Stimulated activated naive CD8-positive, alpha-beta T cell treated with anti-CD3 and anti-CD28 coated beads, Interleukin-15, Interleukin-2, amounts not matched to agents 100 U/mL and 50 U/mL, for 24 hours (primary cell): Measurements from ENCODE around the gene CAT.

Experiments used
- ATAC-seq: fragments of 150-1000 bp; cut with Tn5 transposase; one replicate; pipeline ENCODE4 v1.10.0; 2021
- DNase-seq: peaks from one replicate; pipeline ENCODE4 v3.0.0; 2021

CAT gene

DNA sequence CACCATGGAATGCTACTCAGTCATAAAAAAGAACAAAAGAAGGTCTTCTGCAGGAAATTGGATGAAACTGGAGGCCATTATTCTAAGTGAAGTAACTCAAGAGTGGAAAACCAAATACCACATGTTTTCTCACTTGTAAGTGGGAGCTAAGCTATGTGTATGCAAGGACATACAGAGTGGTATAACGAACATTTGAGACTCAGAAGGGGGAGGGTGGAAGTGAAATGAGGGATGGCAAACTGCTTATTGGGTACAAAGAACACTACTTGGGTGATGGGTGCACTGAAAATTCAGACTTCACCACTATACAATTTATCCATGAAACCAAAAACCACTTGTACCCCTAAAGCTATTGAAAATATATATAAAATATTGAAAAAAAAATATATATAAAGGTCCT lies 13.4 kb upstream of the CAT start:
- DNase-seq (no peak), ATAC-seq (no peak)

DNA sequence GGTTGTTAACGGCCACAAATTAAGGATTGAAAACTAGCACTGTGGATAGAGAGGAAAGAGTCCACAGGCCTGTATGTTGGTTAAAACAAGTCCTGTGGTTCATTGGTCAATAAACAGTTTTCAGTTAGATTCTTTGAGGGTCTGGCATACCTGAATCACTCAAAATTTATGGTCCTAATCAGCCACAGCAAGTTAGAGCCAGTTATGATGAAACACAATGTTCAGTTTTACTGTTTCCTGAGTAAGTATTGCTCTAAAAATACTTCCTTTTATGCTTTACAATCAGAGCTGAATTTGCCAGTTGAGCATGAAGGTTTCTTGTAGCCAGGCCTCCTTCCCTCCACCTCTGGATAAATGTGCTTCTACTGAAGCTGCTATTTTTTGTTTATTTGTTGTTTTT lies 12.9 kb upstream of the CAT start:
- ATAC-seq (no peak), DNase-seq (no peak)

DNA sequence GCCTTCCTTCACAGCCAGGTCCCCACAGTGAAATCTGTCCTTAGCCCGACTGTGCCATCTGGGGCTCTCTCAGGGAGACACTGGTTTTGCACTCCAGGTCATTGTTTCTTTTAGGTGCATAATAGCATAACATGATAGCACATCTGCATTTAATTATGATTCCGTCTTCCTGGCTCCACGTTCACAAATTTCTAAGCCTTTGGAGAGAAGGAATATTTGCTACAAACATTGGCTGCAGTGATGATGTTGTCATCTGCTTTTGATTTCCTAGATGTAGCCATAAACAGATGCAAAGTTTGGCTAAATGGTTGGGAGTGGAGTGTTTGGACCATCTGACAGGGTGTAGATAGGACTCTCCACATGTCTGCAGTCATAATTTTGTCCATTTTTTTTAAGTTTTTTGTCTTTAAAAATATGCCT lies 12.0 kb upstream of the CAT start:
- ATAC-seq (no peak), DNase-seq (no peak)

DNA sequence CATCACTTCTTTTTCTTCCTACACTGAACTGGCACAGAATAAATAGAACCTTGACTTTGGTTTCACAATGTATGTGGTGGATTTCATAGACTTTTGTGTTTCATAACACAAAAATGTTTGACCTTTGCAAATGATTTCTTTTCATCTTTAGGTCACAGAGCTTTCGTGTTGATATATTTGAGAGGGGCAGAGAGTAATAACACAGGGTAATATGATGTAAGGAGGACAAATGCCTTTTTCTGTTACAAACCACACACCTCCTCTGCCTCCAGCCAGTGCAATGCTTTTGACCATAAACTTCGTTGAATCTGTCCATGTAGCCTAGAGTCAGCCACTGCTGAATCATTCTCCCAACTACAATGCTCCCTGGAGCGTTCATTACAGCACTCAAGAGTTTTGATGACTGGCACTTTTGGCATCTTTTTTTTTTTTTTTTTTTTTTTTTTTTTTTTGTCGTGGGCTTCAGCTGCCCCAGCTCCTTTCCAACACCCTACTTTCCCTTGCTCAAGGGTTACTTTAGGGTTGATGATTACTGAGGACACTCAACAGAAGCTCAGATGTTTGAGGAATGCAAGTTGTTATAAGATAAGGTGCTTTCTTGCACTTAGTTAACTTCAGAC lies 11.4 kb upstream of the CAT start:
- DNase-seq (no peak), ATAC-seq (no peak)

DNA sequence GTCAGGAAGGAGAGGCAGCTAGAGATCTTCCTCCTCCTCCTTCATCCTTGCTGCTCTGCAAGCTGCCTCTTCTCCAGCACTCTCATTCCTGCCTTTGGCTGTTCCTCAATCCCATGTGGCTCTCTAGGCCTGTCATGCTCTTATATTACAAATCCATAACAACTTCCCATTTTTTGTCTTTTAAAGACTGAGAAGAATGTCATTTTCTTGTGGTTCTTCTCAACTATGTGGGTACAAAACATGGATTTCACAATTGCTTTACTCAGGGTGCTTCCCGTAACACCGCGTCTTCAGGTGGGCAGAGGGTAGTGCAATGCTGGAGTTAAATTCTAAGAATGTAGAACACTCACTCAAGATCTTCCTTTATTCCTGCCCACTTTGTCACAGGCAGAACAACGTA lies 6.8 kb upstream of the CAT start:
- DNase-seq (no peak), ATAC-seq (no peak)

DNA sequence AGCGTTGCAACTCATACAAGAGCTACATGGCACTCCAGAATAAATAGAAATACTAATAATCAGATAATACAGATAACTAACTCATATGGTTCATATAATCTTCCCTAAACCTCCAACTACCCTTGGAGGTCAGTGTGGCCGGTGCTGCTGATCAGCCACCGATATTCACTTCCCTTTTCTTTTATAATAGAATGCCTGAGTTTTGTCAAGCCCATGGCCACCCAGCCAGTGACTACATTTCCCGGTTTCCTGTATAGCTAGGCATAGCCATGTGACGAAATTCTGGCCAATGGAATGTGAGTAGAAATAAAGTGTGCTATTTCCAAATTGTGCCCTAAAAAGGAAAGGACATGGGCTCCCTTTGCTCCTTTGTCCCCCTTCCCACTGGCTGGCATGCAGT lies 5.9 kb upstream of the CAT start:
- no peak for ATAC-seq
- DNase-seq = no peak

DNA sequence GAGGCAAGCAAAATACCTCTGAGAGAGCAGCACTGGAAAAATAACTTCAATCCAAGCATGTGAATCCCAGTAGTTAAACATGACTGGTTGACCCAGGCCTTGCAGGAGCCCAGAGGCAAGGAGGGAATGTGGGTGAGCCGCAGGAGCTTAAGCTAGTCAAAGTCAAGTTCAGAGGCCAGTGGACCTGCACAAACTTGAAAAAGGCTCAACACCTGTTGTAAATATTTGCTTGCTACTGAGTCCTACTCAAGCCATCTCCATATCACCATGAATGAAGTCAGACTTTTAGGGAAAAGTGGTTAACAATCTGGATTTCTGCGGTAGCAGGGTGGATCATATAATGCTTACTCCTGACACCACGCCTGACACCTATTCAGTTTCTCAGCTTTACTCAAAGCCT lies 4.8 kb upstream of the CAT start:
- ATAC-seq (no peak), DNase-seq (no peak)

DNA sequence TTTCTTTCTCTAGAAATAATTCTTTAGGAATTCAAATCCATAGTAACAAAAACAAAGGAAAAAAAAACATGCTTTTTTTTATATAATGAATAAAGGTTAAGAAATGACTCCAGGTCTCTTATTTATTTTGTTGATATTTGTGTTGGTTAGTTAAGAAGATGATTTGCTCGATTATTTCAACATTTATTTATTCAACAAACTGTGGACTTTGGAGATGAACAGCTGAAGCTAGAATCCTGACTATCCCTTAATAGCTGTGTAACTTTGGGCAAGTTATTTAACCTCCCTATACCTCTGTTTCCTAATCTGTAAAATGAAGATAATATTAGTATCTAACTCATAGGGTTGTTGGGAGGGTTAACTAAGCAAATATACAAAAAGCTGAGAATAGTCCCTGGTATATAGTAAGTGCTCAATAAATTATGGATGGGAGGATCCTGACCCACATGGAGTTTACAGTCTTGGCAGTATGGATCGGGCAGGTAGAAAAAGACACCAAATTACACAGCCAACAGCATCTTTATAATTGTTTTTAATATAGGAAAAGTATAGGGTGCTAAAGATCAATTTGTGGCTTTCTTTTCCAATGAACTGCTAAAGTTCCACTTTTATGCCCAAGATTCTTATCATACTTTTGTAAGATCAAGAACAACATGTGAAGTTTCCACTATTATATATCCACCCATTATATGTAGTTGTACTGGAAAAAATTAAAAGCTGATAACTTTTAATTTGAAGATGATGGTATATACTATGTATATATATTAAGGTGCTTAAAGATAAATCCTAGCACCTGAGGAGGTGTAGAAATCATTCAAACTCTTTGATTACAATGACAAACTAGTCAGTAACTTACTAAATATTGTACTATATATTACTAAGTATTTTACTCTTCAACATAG lies 1.3 kb upstream of the CAT start:
- DNase-seq (no peak), ATAC-seq (no peak)

DNA sequence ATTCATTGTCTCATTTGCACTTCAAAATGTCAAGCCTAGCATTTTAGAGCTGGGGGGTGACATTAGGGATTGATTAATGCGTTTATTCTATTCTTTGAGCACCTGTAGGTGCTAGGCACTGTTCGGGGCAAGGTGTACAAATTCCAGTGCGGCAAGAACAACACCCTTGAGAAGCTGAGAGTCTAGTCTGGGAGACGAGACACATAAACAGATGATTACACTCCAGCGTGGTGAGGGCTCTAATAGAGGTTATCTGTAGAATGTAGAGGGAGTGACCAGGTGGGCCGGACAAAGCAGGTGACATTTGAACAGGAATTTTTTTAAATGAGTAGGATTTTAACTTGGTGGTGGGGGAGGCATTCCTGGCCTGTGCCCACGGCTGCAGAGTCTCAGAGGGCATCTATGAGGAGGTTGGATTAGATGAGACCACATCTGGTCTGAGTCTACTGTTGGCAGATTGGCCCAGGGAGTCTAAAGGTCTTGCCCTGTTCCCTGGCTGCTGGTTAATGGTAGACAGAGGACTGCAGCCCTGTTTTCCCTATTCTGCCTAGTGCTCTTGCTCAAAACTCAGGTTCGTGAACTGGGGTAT lies 970 bp downstream of the CAT start:
- ATAC-seq = no peak
- DNase-seq = no peak

DNA sequence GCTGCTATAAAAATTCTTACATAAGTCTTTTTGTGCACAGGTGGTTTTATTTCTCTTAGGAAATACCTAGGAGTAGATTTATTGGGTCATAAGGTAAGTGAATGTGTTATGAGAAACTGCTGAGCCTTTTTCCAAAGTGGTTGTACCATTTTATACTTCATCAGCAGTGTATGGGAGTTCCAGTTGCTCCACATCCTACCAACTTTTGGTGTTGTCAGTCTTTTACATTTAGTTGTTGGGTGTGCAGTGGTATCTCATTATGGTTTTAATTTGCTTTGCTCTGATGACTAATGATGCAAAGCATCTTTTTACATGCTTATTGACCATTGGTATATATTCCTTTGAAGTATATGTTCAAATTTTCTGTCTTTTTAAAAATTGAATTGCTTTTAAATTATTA lies 3.1 kb downstream of the CAT start:
- no peak for ATAC-seq

DNA sequence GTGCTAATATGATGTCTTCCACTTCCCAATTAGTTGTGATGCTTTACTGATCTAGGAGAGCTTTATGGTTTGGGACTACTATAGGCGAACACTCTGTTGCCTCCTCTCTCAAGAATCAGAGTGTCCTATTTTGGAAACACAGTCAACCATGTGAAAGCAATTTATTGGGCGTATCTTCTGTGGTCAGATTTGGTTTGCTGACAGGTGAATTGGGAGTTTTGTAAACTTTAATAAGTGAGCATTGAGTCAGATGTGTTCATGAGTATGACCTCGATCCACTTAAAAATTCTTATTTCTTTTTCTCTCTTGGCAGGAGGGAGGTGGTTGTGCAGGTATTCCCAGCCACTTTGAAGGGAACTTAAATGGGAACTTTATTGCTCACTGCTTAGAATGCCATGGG lies 4.4 kb downstream of the CAT start:
- no peak for DNase-seq
- no peak for ATAC-seq

More for the DNA sequence above, 3.1 kb downstream of the CAT start:
- no peak for DNase-seq

DNA sequence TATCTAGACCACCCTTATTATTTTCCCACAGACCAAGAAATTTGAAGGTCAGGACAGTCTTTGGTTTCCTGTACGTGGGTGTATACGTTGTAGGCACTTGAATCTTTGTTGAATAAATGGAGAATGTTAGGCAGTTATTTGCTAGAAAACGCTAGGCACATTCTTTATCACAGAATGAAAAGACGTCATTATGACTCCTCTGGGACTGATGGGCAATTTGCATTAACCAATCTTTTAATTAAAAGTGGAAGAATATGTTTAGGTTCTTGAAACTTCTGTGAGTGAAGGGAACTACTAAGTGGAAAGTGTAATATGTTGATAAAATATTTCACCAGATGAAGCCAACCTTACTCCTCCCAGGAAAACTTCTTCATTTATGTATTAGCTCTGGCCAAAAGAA lies 5.7 kb downstream of the CAT start:
- DNase-seq (no peak), ATAC-seq (no peak)

DNA sequence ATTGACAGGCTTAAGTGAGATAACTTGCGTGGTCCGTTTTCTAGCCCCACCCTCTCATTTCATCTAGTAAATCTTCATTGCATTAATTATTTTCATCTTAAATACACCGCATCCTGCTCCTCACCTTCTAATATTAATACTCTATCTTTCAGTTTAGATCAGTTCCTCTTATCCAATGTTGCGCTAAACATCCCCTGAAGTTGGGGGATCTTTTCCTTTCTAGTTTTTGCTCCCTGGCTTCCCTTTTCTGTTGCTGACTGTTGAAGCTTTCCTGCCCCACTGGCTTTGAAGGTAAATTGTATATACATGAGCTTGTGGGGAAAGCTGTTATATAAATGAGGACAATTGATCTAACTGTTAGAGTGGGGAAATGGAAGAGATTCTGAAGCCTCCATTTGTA lies 7.2 kb downstream of the CAT start:
- ATAC-seq (no peak), DNase-seq (no peak)

DNA sequence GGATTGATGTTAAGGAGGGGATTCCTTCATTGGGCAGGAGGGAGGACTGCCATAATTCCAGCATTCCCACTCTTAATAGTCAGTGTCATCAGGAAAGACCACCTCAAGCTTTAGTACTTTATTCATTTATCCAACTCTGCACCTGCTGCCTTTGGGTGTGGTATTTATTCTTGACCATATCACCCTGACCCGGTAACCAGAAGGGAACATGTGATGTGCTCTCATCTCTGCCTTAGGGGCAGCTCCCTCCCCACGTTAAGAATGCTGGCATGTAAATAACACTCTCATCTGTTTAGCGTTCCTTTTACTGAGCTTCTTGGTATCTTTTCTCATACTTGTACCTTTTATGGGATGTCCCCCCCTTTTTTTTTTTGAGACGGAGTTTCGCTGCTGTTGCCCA lies 7.7 kb downstream of the CAT start:
- no peak for ATAC-seq
- DNase-seq = no peak

DNA sequence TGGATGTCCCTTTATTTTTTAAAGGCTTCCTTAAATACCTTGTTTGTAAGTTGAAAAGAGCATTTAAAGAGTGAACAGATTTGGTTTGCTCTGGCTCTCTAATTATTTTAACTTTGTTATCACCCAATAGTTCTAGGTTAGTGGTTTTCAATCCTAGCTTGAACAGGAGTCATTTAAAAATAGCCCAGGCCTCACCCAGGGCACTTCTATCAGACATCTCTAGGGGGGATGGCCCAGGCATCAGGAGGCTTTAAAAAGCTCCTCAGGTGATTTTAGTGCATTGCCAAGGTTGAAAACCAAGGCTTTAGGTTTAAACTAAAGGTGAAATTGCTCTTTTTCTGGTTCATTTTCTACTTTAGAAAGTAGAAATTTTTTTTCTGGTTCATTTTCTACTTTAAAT lies 8.3 kb downstream of the CAT start:
- DNase-seq (no peak), ATAC-seq (no peak)

DNA sequence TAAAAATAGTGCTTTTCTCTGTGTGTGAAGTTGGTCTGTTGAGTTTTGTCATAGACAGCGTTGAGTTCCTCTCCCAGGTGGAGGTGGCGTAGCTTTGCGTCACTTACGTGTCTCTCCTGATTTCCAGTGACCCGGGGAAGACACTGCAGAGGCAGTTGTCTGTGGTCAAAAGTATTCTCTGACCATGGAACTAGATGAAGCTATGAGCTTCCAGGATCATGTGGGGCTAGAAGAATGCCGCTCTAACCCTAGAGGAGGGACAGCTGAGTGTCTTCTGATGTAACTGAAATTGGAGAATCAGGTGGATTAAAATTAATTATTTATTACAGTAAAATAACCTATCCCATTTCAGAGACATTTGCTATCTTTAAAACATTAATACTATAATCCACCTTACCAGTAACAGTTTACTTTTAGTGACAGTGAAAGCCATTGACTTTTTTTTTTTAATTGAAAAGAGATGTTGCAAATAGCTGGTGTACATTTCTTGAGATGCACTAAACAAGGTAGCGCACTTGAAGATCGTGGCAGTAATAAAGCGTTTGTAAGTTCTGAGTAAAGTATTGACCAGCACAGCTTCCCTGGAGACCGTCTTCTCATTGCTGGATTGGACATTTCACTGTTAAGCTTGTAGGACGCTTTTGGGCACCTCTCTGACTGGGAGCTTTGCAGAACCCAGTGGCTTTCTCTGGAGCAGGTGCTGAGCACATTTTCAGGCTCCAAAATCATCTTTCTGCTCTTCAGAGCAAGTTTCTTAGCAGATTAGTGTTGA lies 9.7 kb downstream of the CAT start:
- DNase-seq = no peak
- no peak for ATAC-seq

DNA sequence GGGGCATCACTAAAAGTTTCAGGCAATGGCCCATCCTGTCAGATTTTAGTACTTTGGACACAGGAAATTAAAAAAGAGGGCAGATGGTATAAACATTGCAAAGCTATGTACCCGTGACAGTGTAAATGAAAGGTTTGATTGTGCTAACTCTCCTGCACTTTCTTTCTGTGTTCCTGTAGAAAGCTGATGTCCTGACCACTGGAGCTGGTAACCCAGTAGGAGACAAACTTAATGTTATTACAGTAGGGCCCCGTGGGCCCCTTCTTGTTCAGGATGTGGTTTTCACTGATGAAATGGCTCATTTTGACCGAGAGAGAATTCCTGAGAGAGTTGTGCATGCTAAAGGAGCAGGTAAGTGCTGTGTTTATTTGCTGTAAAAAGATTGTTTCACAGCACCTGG lies 10.3 kb downstream of the CAT start:
- DNase-seq (peak; percentile 15), ATAC-seq (peak; percentile 59)

DNA sequence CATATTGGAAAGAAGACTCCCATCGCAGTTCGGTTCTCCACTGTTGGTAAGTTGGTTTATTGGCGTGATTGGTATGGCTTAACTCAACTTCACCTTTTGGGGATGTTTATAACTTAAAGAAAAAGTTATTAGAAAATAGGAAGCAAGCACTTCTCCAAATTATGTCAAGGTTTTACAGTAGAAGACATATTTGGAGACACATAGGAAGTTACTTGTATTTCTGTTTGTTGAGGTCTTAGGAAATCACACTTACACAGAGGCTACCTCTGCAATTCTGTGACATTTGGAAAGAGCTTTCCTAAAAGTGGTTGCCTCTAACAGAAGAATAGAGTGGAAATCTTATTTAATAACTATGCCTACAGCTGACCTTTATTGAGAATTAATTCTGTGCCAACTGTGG lies 12.3 kb downstream of the CAT start:
- no peak for ATAC-seq
- DNase-seq = no peak

DNA sequence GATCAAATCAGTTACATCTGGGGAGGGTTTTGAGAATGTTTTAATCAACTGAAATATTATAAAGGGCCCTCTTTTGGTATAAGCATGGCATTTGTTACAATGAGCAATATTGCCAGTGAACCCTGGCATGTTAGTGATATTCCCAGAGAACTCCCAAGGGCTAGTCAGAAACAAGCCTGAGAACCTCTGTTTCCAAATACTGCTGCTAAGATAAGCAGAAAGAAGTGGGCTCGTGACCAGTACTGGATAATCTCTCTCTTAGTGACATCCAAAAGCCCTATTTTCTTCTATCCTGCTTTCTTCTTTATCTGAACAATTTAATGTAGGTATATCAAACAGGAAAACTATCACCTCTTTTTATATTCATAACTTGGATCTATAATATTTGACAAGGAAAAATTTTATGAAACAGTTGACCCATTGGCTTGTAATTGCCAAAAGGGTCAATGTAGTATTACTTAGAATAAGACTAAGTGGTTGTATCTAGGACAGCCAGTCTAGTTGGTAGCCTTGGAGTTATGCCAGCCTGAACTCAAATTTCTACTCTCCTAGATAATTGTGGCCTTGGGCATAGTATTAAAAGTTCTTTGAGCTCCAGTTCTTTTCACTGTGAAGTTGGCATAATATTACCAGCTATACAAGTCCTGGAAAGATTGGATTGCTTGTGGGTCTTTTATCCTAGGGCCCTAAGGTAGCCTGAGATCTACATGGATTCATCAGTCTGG lies 15.7 kb downstream of the CAT start:
- ATAC-seq (no peak), DNase-seq (no peak)

DNA sequence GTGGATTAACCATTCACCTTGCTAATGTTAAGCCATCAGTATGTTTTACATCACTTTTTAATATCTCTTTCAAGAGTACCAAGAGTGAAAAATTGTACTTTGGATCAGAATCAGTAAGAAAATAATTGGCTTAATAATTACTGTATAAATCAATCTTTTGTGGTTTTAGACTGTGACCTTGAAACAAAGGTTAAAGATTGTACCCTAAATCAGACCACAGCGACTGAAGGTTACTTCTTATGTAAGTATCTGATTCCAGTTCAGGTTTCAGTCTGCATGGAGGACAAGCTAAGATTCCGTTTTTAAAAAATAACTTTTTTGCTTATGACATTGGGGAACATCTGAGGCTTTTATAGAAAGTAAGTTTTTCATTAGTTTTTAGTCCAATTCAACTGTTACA lies 18.9 kb downstream of the CAT start:
- no peak for ATAC-seq
- DNase-seq = no peak

DNA sequence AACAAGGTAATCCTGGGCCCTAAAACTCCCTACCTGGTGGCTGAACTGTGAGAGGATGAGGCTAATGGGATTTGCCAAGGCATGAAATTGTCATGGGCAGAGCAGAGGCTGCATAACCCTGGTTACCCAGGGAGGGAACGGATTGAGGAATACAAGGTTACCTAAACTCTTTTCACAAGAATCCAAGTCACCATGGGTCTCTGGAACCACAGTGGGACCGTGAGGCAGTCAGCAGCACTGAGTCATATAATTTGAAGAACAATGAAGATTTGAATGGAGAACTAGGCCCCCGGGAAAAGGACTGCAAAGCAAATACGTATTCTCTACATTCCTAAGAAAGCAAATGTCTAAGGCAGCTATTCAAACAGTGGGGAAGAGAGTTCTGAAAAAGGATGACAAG lies 19.8 kb downstream of the CAT start:
- ATAC-seq (no peak), DNase-seq (no peak)

DNA sequence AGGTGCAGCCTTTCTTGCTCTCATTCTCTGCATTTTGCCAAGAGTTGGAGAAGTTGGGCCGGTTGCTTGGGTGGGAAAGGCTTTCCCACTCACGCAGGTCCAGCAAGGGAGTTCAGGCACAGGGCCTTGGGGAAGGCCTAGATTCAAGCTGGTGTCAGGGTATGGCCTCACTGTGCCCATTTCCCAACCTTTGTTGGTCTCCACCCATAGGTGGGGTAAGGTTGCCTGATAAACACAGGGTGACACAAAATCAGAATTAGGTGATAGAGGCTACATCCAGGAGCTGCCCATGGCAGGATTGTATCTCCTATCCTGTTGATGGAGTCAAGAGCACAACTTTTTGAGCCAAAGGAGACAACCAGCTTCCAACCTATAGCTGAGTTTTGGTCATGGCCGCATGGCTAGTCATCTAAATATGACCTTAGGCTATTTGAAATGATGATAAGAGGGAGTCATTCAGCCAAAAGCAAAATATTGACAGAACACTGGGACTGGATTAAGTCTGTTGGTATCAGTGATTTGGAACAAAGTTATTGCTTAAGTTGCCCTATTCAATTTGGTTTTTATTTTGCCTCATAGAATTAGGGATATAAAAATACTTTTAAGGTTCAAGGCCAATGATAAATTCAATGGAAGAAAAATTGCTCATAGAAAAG lies 20.9 kb downstream of the CAT start:
- ATAC-seq = no peak

More for the DNA sequence above, 20.9 kb downstream of the CAT start:
- DNase-seq = no peak
